ENCODE results near the gene TPX2. TPM values are rescaled to one million over a fixed set of nuclear protein-coding genes. Genes with fewer than 3 reads are reported as not detected.

The TPX2 gene
- total RNA-seq (2014; rRNA removed; shearing (Covaris generic)) = 111 and 128 TPM in 2 replicates

- DNase-seq (ENCODE audit: low spot score) = peak; percentile 99
Measured at GRCh38 chr20:31738729-31739549, at the start of gene TPX2. Gene TPX2, plus strand, starts transcription at chr20:31739290. Its CDS starts 18,187 bp downstream, at chr20:31757477.

GRCh38 chr20:31690124-31690666 lies 48.9 kb upstream of the TPX2 start:
- DNase-seq (ENCODE audit: low spot score) = no peak

DNA sequence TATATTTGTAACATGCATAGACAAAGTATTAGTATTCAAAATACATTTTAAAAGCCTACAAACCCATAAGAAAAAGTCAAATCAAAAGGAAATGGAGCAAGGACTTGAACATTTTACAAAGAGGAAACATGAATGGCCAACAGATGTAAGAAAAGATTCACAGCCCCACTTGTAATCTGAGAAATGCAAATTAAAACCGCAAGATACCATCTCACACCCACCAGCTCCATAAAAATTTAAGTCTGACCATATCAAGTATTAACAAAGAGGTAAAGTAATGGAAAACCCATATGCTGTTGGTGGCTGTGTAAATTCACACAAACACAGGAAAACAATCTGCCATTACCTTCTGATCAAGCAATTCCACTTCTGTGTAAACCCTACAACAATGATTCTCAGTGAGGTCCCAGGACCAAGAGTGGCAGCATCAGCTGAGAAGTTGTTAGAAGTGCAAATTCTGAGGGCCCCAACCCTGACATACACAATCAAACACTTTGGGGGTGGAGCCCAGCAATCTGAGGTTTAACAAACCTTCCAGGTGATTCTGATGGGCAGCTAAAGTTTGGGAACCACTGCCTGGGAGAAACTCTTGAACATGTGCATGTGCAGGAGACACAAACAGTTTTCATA lies 47.3 kb upstream of the TPX2 start:
- DNase-seq (ENCODE audit: low spot score) = no peak

- DNase-seq (ENCODE audit: low spot score) = no peak
Measured at GRCh38 chr20:31693402-31693801, 45.7 kb upstream of the TPX2 start.

GRCh38 chr20:31693987-31694661 lies 45.0 kb upstream of the TPX2 start:
- DNase-seq (ENCODE audit: low spot score) = no peak

- DNase-seq (ENCODE audit: low spot score) = no peak
Measured at GRCh38 chr20:31694842-31695593, 44.1 kb upstream of the TPX2 start.

DNA sequence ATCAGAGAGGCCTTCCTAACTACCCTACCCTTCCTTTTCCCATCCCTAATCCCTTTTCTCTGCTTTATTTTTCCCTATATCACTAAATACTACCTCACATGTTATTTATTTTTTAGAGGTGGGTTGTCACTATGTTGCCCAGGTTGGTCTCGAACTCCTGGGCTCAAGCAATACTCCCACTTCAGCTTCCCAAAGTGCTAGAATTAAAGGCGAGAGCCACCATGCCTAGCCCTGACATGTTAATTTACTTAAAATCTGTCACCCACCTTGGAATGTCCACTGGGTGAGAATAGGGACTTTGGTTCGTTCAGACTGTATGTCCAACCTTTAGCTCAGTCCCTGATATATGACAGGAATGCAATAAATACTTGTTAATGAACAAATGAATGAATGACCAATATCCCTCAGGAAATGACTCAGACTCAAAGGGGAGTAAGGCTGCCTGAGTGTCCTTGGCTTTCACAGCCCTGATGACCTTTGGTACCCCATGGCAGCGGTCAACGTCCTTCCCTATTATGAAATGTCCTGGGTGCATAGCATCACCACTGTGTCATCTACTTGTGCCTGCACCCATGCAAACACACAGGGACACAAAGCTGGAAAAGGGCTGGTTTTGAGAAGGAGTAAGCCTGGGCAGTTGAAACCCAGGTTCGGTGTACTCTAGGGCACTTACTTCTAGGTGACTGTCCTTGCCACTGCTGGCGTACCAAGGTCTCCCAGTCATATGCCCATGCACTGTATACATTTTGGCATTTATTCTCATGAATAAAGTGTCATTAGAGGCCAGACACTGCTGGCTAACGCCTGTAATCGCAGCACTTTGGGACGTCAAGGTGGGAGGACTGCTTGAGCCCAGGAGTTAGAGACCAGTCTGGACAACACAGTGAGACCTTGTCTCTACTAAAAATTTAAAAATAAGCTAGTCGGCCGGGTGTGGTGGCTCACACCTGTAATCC lies 43.0 kb upstream of the TPX2 start:
- DNase-seq (ENCODE audit: low spot score) = no peak

- DNase-seq (ENCODE audit: low spot score) = no peak
Measured at GRCh38 chr20:31698243-31698802, 40.8 kb upstream of the TPX2 start.

GRCh38 chr20:31698803-31699718 lies 40.0 kb upstream of the TPX2 start:
- DNase-seq (ENCODE audit: low spot score) = peak; percentile 95

GRCh38 chr20:31699801-31700728 lies 39.0 kb upstream of the TPX2 start:
- no peak for DNase-seq (ENCODE audit: low spot score)

- no peak for DNase-seq (ENCODE audit: low spot score)
Measured at GRCh38 chr20:31700747-31701146, 38.3 kb upstream of the TPX2 start.

GRCh38 chr20:31701591-31701990 lies 37.5 kb upstream of the TPX2 start:
- DNase-seq (ENCODE audit: low spot score) = no peak

DNA sequence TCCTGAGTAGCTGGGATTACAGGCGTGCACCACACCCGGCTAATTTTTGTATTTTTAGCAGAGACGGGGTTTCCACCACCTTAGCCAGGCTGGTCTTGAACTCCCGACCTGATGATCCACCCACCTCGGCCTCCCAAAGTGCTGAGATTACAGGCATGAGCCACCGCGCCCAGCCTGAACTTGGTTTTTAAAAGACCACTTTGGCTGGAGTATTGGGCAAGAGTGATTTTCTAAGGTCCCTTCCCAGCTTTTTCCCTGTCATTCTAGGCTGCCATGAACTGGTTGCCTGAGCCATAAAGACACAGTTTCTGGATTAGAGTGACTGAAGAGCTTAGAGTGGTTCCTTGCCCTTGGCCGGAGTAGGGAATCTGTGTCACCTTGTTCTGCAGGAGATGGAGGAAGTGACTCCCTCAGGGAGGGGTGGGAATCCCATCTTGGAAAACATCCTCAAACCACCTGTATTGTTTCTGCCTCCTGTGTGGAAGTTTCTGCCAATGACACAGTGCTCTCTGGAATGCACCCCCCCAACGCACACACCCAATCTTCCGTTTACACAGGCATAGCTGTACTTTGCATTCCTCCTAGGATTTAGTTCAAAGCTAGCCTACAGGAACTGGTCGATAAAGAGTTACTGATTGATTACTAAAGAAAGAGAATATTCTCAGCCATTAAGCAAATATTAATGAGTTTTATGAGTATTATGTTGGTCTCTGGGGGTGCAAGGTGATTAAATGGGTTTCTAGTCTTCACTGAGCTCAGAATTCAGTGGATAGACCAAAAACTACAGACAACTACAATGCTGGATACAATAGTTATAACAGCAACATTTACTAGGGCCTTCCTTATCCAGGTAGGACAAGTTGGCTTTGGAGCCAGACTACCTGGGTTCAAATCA lies 34.6 kb upstream of the TPX2 start:
- DNase-seq (ENCODE audit: low spot score) = peak; percentile 51

DNA sequence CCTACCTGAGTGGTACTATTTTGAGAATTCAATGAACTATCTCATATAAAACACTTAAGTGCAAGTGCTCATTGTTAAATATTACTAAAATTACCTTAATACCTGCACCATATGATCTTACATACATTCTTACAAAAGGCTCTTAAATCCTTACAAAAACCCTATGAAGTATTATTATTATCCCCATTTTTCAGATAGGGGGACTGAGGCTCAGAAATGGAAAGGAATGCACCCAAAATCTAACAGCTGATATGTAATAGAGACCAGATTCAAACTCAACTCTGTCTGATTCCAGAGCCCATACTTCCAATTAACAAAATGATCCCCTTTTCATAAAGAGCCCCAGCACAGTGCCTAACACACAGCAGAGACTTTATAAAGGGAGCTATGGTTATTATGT lies 33.9 kb upstream of the TPX2 start:
- DNase-seq (ENCODE audit: low spot score) = no peak

- no peak for DNase-seq (ENCODE audit: low spot score)
Measured at GRCh38 chr20:31705598-31706597, 33.2 kb upstream of the TPX2 start.

Measured in H4 (cell line).